Suppressor macrophage treated with lipopolysaccharide for 1 hour (primary cell): ENCODE data around the gene ZNF580.

Source experiments
- DNase-seq, 3 donors: peaks; one replicate each; pipeline ENCODE4 v3.0.0-alpha.2; 2020 to 2022

Gene ZNF580

GRCh38 chr19:55663846-55664536 is 23.2 kb downstream of the ZNF580 start:
- no peak for DNase-seq

- DNase-seq, result no peak
Observed at GRCh38 chr19:55666343-55667005, 25.7 kb downstream of the ZNF580 start.

GRCh38 chr19:55667006-55667381 is 26.2 kb downstream of the ZNF580 start:
- no peak for DNase-seq

GRCh38 chr19:55667511-55667910 is 26.7 kb downstream of the ZNF580 start:
- DNase-seq, result no peak

- DNase-seq, result no peak
Observed at GRCh38 chr19:55667958-55668357, 27.2 kb downstream of the ZNF580 start.

- DNase-seq, result no peak
Observed at GRCh38 chr19:55668603-55669348, 28.0 kb downstream of the ZNF580 start.

- DNase-seq, result no peak
Observed at GRCh38 chr19:55669418-55670279, 28.8 kb downstream of the ZNF580 start.

- DNase-seq, result no peak
Observed at GRCh38 chr19:55670280-55671053, 29.7 kb downstream of the ZNF580 start.

- DNase-seq, result no peak
Observed at GRCh38 chr19:55671054-55671378, 30.2 kb downstream of the ZNF580 start.

- no peak for DNase-seq
Observed at GRCh38 chr19:55672418-55672817, 31.6 kb downstream of the ZNF580 start.

- no peak for DNase-seq
Observed at GRCh38 chr19:55673465-55673864, 32.7 kb downstream of the ZNF580 start.

- no peak for DNase-seq
Observed at GRCh38 chr19:55673889-55674288, 33.1 kb downstream of the ZNF580 start.

GRCh38 chr19:55674459-55674840 is 33.6 kb downstream of the ZNF580 start:
- no peak for DNase-seq

GRCh38 chr19:55674841-55675660 is 34.2 kb downstream of the ZNF580 start, which contains the start of gene EPN1:
Gene EPN1, plus strand, starts transcription at chr19:55675226. Its CDS starts 3,402 bp downstream, at chr19:55678628.
- peak; percentile 97 to 98 (median 97) for DNase-seq

- peak in 1 of 3 donors; percentile 7 for DNase-seq
Observed at GRCh38 chr19:55675661-55676354, 35.0 kb downstream of the ZNF580 start.

- no peak for DNase-seq
Observed at GRCh38 chr19:55676383-55676782, 35.6 kb downstream of the ZNF580 start.

- no peak for DNase-seq
Observed at GRCh38 chr19:55676889-55677505, 36.2 kb downstream of the ZNF580 start.

GRCh38 chr19:55677572-55678028 is 36.8 kb downstream of the ZNF580 start:
- peak in 1 of 3 donors; percentile 7 for DNase-seq

GRCh38 chr19:55678121-55678671 is 37.4 kb downstream of the ZNF580 start:
- peak; percentile 69 to 70 (median 70) for DNase-seq
